GM13976 (cell line): ENCODE measurements around the gene C2orf74.
"Not testable (repeated sequence)": the region's sequence is repeated elsewhere in the genome, so short reads cannot be mapped to it uniquely, and the experiment has no call there.

Experiments used
- DNase-seq: peaks from one replicate; pipeline ENCODE4 v3.0.0; 2012; ENCODE audit warnings: low spot score
- CTCF ChIP-seq: IDR thresholded peaks from 2 replicates; pipeline ENCODE4 v1.5.1; 2012; ENCODE audit warnings: borderline replicate concordance, mild to moderate bottlenecking; ENCODE audit not compliant: insufficient read depth; ENCODE audit errors: extremely low read depth, missing control alignments, control extremely low read depth
- in situ Hi-C: fragments of 300-500 bp; cut with MboI; formaldehyde crosslinking; loops from one replicate; pipeline ENCODE4 v1.12.0; 2022; ENCODE audit warnings: low sequenced_read_pairs, mixed read lengths, inconsistent platforms; ENCODE audit not compliant: unreplicated experiment

The C2orf74 gene

GRCh38 chr2:61161888-61162287, at the start of gene C2orf74:
Gene C2orf74, plus strand, starts transcription at chr2:61162188. Its CDS starts 327 bp downstream, at chr2:61162515.
- no peak for TF ChIP-seq CTCF
- DNase-seq = no peak
- in situ Hi-C loops = no loop called here

- in situ Hi-C loops = no loop called here
- no peak for DNase-seq
- no peak for TF ChIP-seq CTCF
These were observed 47.8 kb upstream of the C2orf74 start for GRCh38 chr2:61114147-61114546.

- DNase-seq = no peak
- in situ Hi-C loops = no loop called here
- no peak for TF ChIP-seq CTCF
These were observed 45.7 kb upstream of the C2orf74 start for GRCh38 chr2:61116302-61116701.

- in situ Hi-C loops = no loop called here
- TF ChIP-seq CTCF = no peak
- no peak for DNase-seq
These were observed 44.5 kb upstream of the C2orf74 start for GRCh38 chr2:61117534-61117933.

- in situ Hi-C loops = no loop called here
- no peak for TF ChIP-seq CTCF
- no peak for DNase-seq
These were observed 36.8 kb upstream of the C2orf74 start for GRCh38 chr2:61125123-61125710.

- in situ Hi-C loops = no loop called here
- TF ChIP-seq CTCF = no peak
- no peak for DNase-seq
These were observed 36.2 kb upstream of the C2orf74 start for GRCh38 chr2:61125798-61126197.

- DNase-seq, in situ Hi-C loops: not testable (repeated sequence)
These were observed 33.9 kb upstream of the C2orf74 start for GRCh38 chr2:61128122-61128521.
